ENCODE results near the gene MPHOSPH9.

Gene MPHOSPH9

DNA sequence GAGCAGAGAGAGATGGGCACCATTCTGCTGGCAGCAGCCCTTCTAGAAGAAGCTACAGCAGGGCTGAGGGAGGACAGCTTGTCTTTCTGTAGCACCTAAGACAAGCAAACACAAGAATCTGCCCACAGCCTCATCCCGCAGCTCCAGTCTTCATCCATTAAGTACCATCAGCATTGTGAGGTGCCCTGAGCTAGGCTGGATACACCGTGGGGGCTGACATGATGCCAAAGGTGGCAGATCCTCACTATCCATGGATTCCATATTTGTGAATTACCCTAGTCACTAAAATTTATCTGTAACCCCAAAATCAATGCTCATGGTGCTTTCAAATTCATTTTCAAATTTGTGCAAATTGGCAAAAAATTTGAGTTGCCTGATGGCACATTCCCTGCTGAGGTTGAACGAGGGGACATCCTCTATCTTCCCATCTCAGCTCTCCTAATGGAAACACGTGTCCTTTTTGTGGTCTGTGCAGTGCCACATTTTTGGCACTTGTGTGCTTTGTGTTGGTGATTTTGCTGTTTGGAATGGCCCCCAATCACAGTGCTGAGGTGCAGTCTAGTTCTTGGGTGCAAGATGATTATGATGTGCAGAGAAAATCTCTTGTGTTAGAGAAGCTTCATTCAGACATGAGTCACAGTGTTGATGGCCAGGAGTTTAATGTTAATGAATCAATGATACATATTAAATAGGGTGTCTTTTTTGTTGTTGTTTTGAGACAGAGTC is 89.0 kb downstream of the MPHOSPH9 start:
- peak overlapping the region; percentile 25 for H4K91ac ChIP-seq (ENCODE audit: low read length)
- peak overlapping the region in 1 of 2 experiments; percentile 48 for H3K18ac ChIP-seq (ENCODE audit: low read depth in 1 of 2, low read length in 2 of 2)
- peak overlapping the region in 1 of 2 experiments; percentile 23 for H3K14ac ChIP-seq (ENCODE audit: low read length in 2 of 2)
- H2AK5ac ChIP-seq (ENCODE audit: low read length, severe bottlenecking), result no peak overlapping the region
- H3K27me3 ChIP-seq (ENCODE audit: control insufficient read depth in 1 of 2, insufficient read depth in 1 of 2, low read length in 2 of 2), result no peaks in the 10 kb centered on the region
- H3K23ac ChIP-seq (ENCODE audit: low read length in 2 of 2), result no peak overlapping the region
- H3K9me3 ChIP-seq (ENCODE audit: control insufficient read depth, low read length), result no peaks in the 10 kb centered on the region
- H2BK120ac ChIP-seq (ENCODE audit: low read depth, low read length), result no peak overlapping the region
- DNase-seq, result no peak
- H3K4me2 ChIP-seq (ENCODE audit: low read length, poor library complexity, severe bottlenecking), result no peak overlapping the region
- no peak overlapping the region for H2BK5ac ChIP-seq (ENCODE audit: low read depth, low read length, poor library complexity, severe bottlenecking)
- peak overlapping the region; percentile 12 for H4K8ac ChIP-seq (ENCODE audit: low read length)
- no peak overlapping the region for H2AFZ ChIP-seq (ENCODE audit: low read depth, low read length)
- H2BK15ac ChIP-seq (ENCODE audit: low read depth, poor library complexity, severe bottlenecking), result no peak overlapping the region
- peaks cover 27% of the 10 kb centered on the region for H3K4me1 ChIP-seq (ENCODE audit: control insufficient read depth, insufficient read depth, low read depth, low read length)
- peaks cover 30% of the 10 kb centered on the region for H3K79me1 ChIP-seq (replicated peaks; ENCODE audit: low read length, poor library complexity, severe bottlenecking)
- no peak overlapping the region for H3K9ac ChIP-seq (ENCODE audit: low read length)
- no peak overlapping the region for H3K4me3 ChIP-seq (ENCODE audit: insufficient read depth in 1 of 2, low read depth in 1 of 2, low read length in 2 of 2)
- peak overlapping the region in 1 of 2 experiments; percentile 40 for H3K4ac ChIP-seq (ENCODE audit: low read depth in 1 of 2, low read length in 2 of 2)
- no peak overlapping the region for H3K27ac ChIP-seq (ENCODE audit: low read length, poor library complexity, severe bottlenecking)
- peak overlapping the region; percentile 45 to 67 for H2BK12ac ChIP-seq (ENCODE audit: low read length in 2 of 2)
- H3K36me3 ChIP-seq (ENCODE audit: control insufficient read depth in 1 of 2, insufficient read depth in 2 of 2, low read depth in 1 of 2, low read length in 2 of 2), result peaks cover 0 to 3% of the 10 kb centered on the region in 2 experiments
- 96% methylated on average over 4 of the region's 4 CpGs for WGBS

DNA sequence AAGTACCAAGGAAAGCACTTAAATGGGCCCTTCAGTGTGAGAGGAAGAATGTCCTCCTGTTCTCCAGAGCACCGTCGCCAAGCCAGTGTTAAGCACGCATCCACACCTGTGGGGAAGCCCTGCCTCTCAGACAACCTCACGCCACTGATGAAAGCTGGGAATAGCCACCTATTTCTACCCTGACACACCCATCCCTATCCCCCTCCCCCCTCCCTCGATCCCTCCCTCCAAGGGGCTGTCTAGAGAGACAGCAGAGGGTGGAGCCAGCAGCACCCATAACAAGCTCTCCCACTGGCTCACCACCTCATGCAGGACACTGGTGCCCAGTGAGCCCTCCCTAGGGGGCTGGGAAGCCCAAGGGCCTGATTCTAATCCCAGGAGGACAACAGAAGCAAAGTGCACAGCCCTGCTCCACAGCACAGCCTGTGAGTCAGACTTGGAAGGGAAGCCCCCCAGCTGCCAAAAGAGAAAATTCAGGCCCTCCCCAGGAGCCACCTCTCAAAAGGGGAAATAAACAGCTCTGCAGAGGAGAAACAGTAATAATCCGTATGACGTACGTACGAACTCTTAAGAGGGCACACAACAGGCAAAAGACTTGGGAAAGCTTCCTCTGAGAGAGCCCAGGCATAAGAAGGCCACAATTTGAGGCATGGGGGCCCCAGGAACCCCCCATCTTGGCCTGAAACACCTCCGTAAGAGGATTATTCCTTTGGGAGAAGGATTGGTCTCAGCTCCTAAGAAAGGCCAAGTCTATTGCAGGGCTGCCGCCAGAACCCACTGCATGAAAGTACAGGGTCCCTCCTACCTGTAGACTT is 89.8 kb downstream of the MPHOSPH9 start:
- H3K9me3 ChIP-seq (ENCODE audit: control insufficient read depth, low read length), result no peaks in the 10 kb centered on the region
- H3K18ac ChIP-seq (ENCODE audit: low read depth in 1 of 2, low read length in 2 of 2), result peak overlapping the region in 1 of 2 experiments; percentile 48
- peak overlapping the region; percentile 62 for H2AK5ac ChIP-seq (ENCODE audit: low read length, severe bottlenecking)
- no peak overlapping the region for H3K4me2 ChIP-seq (ENCODE audit: low read length, poor library complexity, severe bottlenecking)
- peak overlapping the region; percentile 43 for H4K8ac ChIP-seq (ENCODE audit: low read length)
- no peak overlapping the region for H2BK15ac ChIP-seq (ENCODE audit: low read depth, poor library complexity, severe bottlenecking)
- H4K91ac ChIP-seq (ENCODE audit: low read length), result peak overlapping the region; percentile 25
- H3K27me3 ChIP-seq (ENCODE audit: control insufficient read depth in 1 of 2, insufficient read depth in 1 of 2, low read length in 2 of 2), result no peaks in the 10 kb centered on the region
- no peak overlapping the region for H3K4me3 ChIP-seq (ENCODE audit: insufficient read depth in 1 of 2, low read depth in 1 of 2, low read length in 2 of 2)
- H3K4ac ChIP-seq (ENCODE audit: low read depth in 1 of 2, low read length in 2 of 2), result peak overlapping the region in 1 of 2 experiments; percentile 40
- peaks cover 30% of the 10 kb centered on the region for H3K79me1 ChIP-seq (replicated peaks; ENCODE audit: low read length, poor library complexity, severe bottlenecking)
- H3K36me3 ChIP-seq (ENCODE audit: control insufficient read depth in 1 of 2, insufficient read depth in 2 of 2, low read depth in 1 of 2, low read length in 2 of 2), result no peaks in the 10 kb centered on the region
- H3K9ac ChIP-seq (ENCODE audit: low read length), result peak overlapping the region; percentile 48
- H2BK12ac ChIP-seq (ENCODE audit: low read length in 2 of 2), result peak overlapping the region; percentile 55 to 67
- peak overlapping the region in 1 of 2 experiments; percentile 23 for H3K14ac ChIP-seq (ENCODE audit: low read length in 2 of 2)
- H3K23ac ChIP-seq (ENCODE audit: low read length in 2 of 2), result no peak overlapping the region
- H3K4me1 ChIP-seq (ENCODE audit: control insufficient read depth, insufficient read depth, low read depth, low read length), result peaks cover 27% of the 10 kb centered on the region
- H2BK5ac ChIP-seq (ENCODE audit: low read depth, low read length, poor library complexity, severe bottlenecking), result no peak overlapping the region
- H3K27ac ChIP-seq (ENCODE audit: low read length, poor library complexity, severe bottlenecking), result no peak overlapping the region
- H2AFZ ChIP-seq (ENCODE audit: low read depth, low read length), result no peak overlapping the region
- WGBS, result 77% methylated on average over 11 of the region's 11 CpGs
- DNase-seq, result peak; percentile 66
- H2BK120ac ChIP-seq (ENCODE audit: low read depth, low read length), result no peak overlapping the region

GRCh38 chr12:123142518-123142840 is 90.5 kb downstream of the MPHOSPH9 start:
- H3K9ac ChIP-seq (ENCODE audit: low read length), result peak overlapping the region; percentile 48
- peaks cover 29% of the 10 kb centered on the region for H3K79me1 ChIP-seq (replicated peaks; ENCODE audit: low read length, poor library complexity, severe bottlenecking)
- no peak overlapping the region for H4K91ac ChIP-seq (ENCODE audit: low read length)
- no peak overlapping the region for H4K8ac ChIP-seq (ENCODE audit: low read length)
- H2AFZ ChIP-seq (ENCODE audit: low read depth, low read length), result no peak overlapping the region
- H3K27ac ChIP-seq (ENCODE audit: low read length, poor library complexity, severe bottlenecking), result peak overlapping the region; percentile 76
- peak overlapping the region in 1 of 2 experiments; percentile 25 for H3K4me3 ChIP-seq (ENCODE audit: insufficient read depth in 1 of 2, low read depth in 1 of 2, low read length in 2 of 2)
- DNase-seq, result no peak
- H3K4me1 ChIP-seq (ENCODE audit: control insufficient read depth, insufficient read depth, low read depth, low read length), result peaks cover 27% of the 10 kb centered on the region
- no peak overlapping the region for H3K23ac ChIP-seq (ENCODE audit: low read length in 2 of 2)
- no peak overlapping the region for H2BK15ac ChIP-seq (ENCODE audit: low read depth, poor library complexity, severe bottlenecking)
- H2BK120ac ChIP-seq (ENCODE audit: low read depth, low read length), result no peak overlapping the region
- no peak overlapping the region for H3K4ac ChIP-seq (ENCODE audit: low read depth in 1 of 2, low read length in 2 of 2)
- H2AK5ac ChIP-seq (ENCODE audit: low read length, severe bottlenecking), result no peak overlapping the region
- H3K36me3 ChIP-seq (ENCODE audit: control insufficient read depth in 1 of 2, insufficient read depth in 2 of 2, low read depth in 1 of 2, low read length in 2 of 2), result no peaks in the 10 kb centered on the region
- H2BK5ac ChIP-seq (ENCODE audit: low read depth, low read length, poor library complexity, severe bottlenecking), result no peak overlapping the region
- H2BK12ac ChIP-seq (ENCODE audit: low read length in 2 of 2), result no peak overlapping the region
- H3K18ac ChIP-seq (ENCODE audit: low read depth in 1 of 2, low read length in 2 of 2), result no peak overlapping the region
- H3K14ac ChIP-seq (ENCODE audit: low read length in 2 of 2), result no peak overlapping the region
- no peaks in the 10 kb centered on the region for H3K9me3 ChIP-seq (ENCODE audit: control insufficient read depth, low read length)
- WGBS, result 74% methylated on average over 5 of the region's 5 CpGs
- H3K4me2 ChIP-seq (ENCODE audit: low read length, poor library complexity, severe bottlenecking), result no peak overlapping the region
- no peaks in the 10 kb centered on the region for H3K27me3 ChIP-seq (ENCODE audit: control insufficient read depth in 1 of 2, insufficient read depth in 1 of 2, low read length in 2 of 2)
